Measurements from ENCODE around the gene ADCY10. TPM values are rescaled to one million over a fixed set of nuclear protein-coding genes. Genes with fewer than 3 reads are reported as not detected.

Gene ADCY10
- total RNA-seq, 2 experiments from 2014 or later: 0.15 TPM; not detected in 1

- no TSS peak for BruUV-seq (replicated peaks)
- POLR2A ChIA-PET: interaction anchor here (0.6 to 1.5 kb wide), 10 partner anchors 10 to 435 kb away, joined by 3 to 6 read pairs (median 3); partner anchors contain the start of gene SFT2D2
Observed at GRCh38 chr1:167935216-167936067, 21.5 kb upstream of the ADCY10 start.

GRCh38 chr1:167934426-167935215 lies 20.7 kb upstream of the ADCY10 start:
- H3K4me2 ChIP-seq (ENCODE audit: low read length): peak overlapping the region; percentile 87
- no peaks in the 10 kb centered on the region for H3K9me2 ChIP-seq (ENCODE audit: insufficient read depth, low read length)
- no peak for TF ChIP-seq CTCF (conservative IDR thresholded peaks at IDR 0.05; ENCODE audit: low read length)
- TF ChIP-seq EZH2phosphoT487 (IDR thresholded peaks at IDR 0.05; ENCODE audit: borderline replicate concordance, low read depth, low read length): no peak
- BruUV-seq (replicated peaks): no TSS peak
- peak overlapping the region; percentile 89 for H3K27ac ChIP-seq (ENCODE audit: low read depth, low read length, poor library complexity, severe bottlenecking)
- H3K79me2 ChIP-seq (ENCODE audit: insufficient read depth, low read depth, low read length): peaks cover 78% of the 10 kb centered on the region
- H2AFZ ChIP-seq (ENCODE audit: low read length): peak overlapping the region; percentile 70; the same call in 1 of the 2 replicates
- peaks cover 22% of the 10 kb centered on the region for H3K4me1 ChIP-seq (ENCODE audit: insufficient read depth, low read length, poor library complexity, severe bottlenecking)
- intact Hi-C loops (cut with micrococcal nuclease; ENCODE audit: unreplicated experiment): loop anchor here (2.0 to 5.0 kb wide), 4 partner anchors 212 to 712 kb away; partner anchors contain the start of genes POU2F1 and SFT2D2
- H3K4me3 ChIP-seq (ENCODE audit: low read depth, low read length, poor library complexity, severe bottlenecking): peak overlapping the region; percentile 90
- POLR2A ChIA-PET: interaction anchor here (0.6 to 1.5 kb wide), 8 partner anchors 14 to 605 kb away, joined by 3 to 4 read pairs (median 3); partner anchors contain the start of genes ADCY10 and SFT2D2
- DNase-seq (ENCODE audit: low spot score): no peak
- H3K36me3 ChIP-seq (ENCODE audit: insufficient read depth, low read length): no peaks in the 10 kb centered on the region
- CTCF ChIA-PET (ENCODE audit: unreplicated experiment): interaction anchor here (0.6 to 1.2 kb wide), 2 partner anchors 17 to 148 kb away, joined by 3 read pairs; no protein-coding TSS in a partner anchor
- H3K9me3 ChIP-seq (ENCODE audit: low read length): no peaks in the 10 kb centered on the region
- H4K20me1 ChIP-seq (ENCODE audit: insufficient read depth, low read length): peaks cover 8% of the 10 kb centered on the region; the same call in 1 of the 2 replicates

More at GRCh38 chr1:167935216-167936067, 21.5 kb upstream of the ADCY10 start:
- peaks cover 22% of the 10 kb centered on the region for H3K4me1 ChIP-seq (ENCODE audit: insufficient read depth, low read length, poor library complexity, severe bottlenecking)
- peak overlapping the region; percentile 87 for H3K4me2 ChIP-seq (ENCODE audit: low read length)
- peaks cover 8% of the 10 kb centered on the region; the same call in 1 of the 2 replicates for H4K20me1 ChIP-seq (ENCODE audit: insufficient read depth, low read length)
- H3K27ac ChIP-seq (ENCODE audit: low read depth, low read length, poor library complexity, severe bottlenecking): peak overlapping the region; percentile 89
- H3K4me3 ChIP-seq (ENCODE audit: low read depth, low read length, poor library complexity, severe bottlenecking): peak overlapping the region; percentile 90
- TF ChIP-seq EZH2phosphoT487 (IDR thresholded peaks at IDR 0.05; ENCODE audit: borderline replicate concordance, low read depth, low read length): no peak
- TF ChIP-seq CTCF (conservative IDR thresholded peaks at IDR 0.05; ENCODE audit: low read length): 0 out of 2 replicates have a peak, but pooled peaks have one; percentile 34
- intact Hi-C loops (cut with micrococcal nuclease; ENCODE audit: unreplicated experiment): loop anchor here (2.0 to 5.0 kb wide), 6 partner anchors 213 to 713 kb away; partner anchors contain the start of genes POU2F1, SFT2D2 and TIPRL
- no peaks in the 10 kb centered on the region for H3K36me3 ChIP-seq (ENCODE audit: insufficient read depth, low read length)
- no peaks in the 10 kb centered on the region for H3K9me2 ChIP-seq (ENCODE audit: insufficient read depth, low read length)
- H3K9me3 ChIP-seq (ENCODE audit: low read length): no peaks in the 10 kb centered on the region
- CTCF ChIA-PET (ENCODE audit: unreplicated experiment): no interaction called here
- DNase-seq (ENCODE audit: low spot score): peak; percentile 62
- H2AFZ ChIP-seq (ENCODE audit: low read length): peak overlapping the region; percentile 70
- peaks cover 78% of the 10 kb centered on the region for H3K79me2 ChIP-seq (ENCODE audit: insufficient read depth, low read depth, low read length)
